Uterus (tissue), 2 donors: ENCODE measurements around the gene THSD4.

Experiments used
- CTCF ChIP-seq, 4 experiments: fragments of 200-600 bp in 2 of 4; fragments of 450-650 bp in 2 of 4; sonication (generic) in 2 of 4; IDR thresholded peaks; one replicate each; pipeline ENCODE4 v1.5.1; 2016 to 2019; ENCODE audit warnings: antibody characterized with exemption in 4 of 4, mild to moderate bottlenecking in 2 of 4, moderate library complexity in 1 of 4
- POLR2A ChIP-seq, 2 donors: fragments of 450-650 bp; IDR thresholded peaks; one replicate each; pipeline ENCODE4 v1.6.1; 2016; ENCODE audit warnings: antibody characterized with exemption in 2 of 2, mild to moderate bottlenecking in 1 of 2, moderate library complexity in 1 of 2

- TF ChIP-seq POLR2A (IDR thresholded peaks at IDR 0.05) = no peak
- TF ChIP-seq CTCF (IDR thresholded peaks at IDR 0.05) = no peak
Measured at GRCh38 chr15:71244250-71244649, 129.0 kb downstream of the THSD4 start.
